GM18951 (cell line): Measurements from ENCODE around the gene MBTD1.

ENCODE experiments used
- POLR2A ChIP-seq: IDR thresholded peaks from 4 replicates; pipeline ENCODE4 v1.6.1; 2011; ENCODE audit warnings: mild to moderate bottlenecking; ENCODE audit not compliant: insufficient read length, insufficient read depth; ENCODE audit errors: extremely low read depth
- in situ Hi-C: fragments of 300-500 bp; cut with MboI; formaldehyde crosslinking; loops from one replicate; pipeline ENCODE4 v1.12.0; 2022; ENCODE audit warnings: low sequenced_read_pairs, mixed read lengths, inconsistent platforms; ENCODE audit not compliant: unreplicated experiment

The MBTD1 gene

GRCh38 chr17:51133365-51133764 lies 126.5 kb downstream of the MBTD1 start:
- no peak for TF ChIP-seq POLR2A
- in situ Hi-C loops: no loop called here

GRCh38 chr17:51132964-51133319 lies 126.9 kb downstream of the MBTD1 start:
- TF ChIP-seq POLR2A: no peak
- in situ Hi-C loops: no loop called here

GRCh38 chr17:51128076-51128475 lies 131.8 kb downstream of the MBTD1 start:
- in situ Hi-C loops: no loop called here
- no peak for TF ChIP-seq POLR2A
